HEK293 (cell line): ENCODE results near the gene RPRD1B.

Experiments used
- CTCF ChIA-PET: fragments of 350-600 bp; formaldehyde crosslinking; extraction: SDS; loops from one replicate; lab custom pipeline; 2021; ENCODE audit warnings: antibody characterized with exemption; lab: Yijun Ruan, JAX
- POLR2A ChIA-PET: fragments of 300-600 bp; formaldehyde crosslinking; extraction: SDS; loops from one replicate; lab custom pipeline; 2020; ENCODE audit warnings: antibody characterized with exemption, inconsistent platforms; lab: Yijun Ruan, JAX
- H3K27ac ChIP-seq: fragments of 200-500 bp; sonication (Bioruptor generic); 2 replicates; pipeline ENCODE4 v1.5.1; 2014; ENCODE audit warnings: low read depth, low read length, control low read depth, inconsistent platforms; ENCODE audit errors: extremely low read depth
- H3K36me3 ChIP-seq, 2 experiments: fragments of 200-500 bp in 1 of 2; sonication (Bioruptor generic) in 1 of 2; 1 replicate in 1 of 2; 2 replicates in 1 of 2; pipeline ENCODE4 v1.5.1; 2014 to 2017; ENCODE audit warnings: inconsistent platforms in 2 of 2, low read length in 2 of 2; ENCODE audit not compliant: control insufficient read depth in 2 of 2, insufficient read depth in 1 of 2
- H3K4me1 ChIP-seq: fragments of 200-500 bp; sonication (Bioruptor generic); 2 replicates; pipeline ENCODE4 v1.5.1; 2014; ENCODE audit warnings: mild to moderate bottlenecking, low read length, inconsistent platforms; ENCODE audit not compliant: control insufficient read depth, insufficient read depth
- H3K4me3 ChIP-seq: 2 replicates; pipeline ENCODE4 v1.5.1; 2011; ENCODE audit warnings: low read depth, mild to moderate bottlenecking, control low read depth, low read length, moderate library complexity
- H3K9me3 ChIP-seq: fragments of 200-500 bp; sonication (Bioruptor generic); 2 replicates; pipeline ENCODE4 v1.5.1; 2014; ENCODE audit warnings: low read depth, low read length, inconsistent platforms; ENCODE audit not compliant: control insufficient read depth, insufficient read depth
- ATF2 ChIP-seq: fragments of 450-650 bp; formaldehyde crosslinking; IDR thresholded peaks from 2 replicates; pipeline ENCODE4 v1.5.1; 2016; ENCODE audit warnings: missing biosample characterization, missing genetic modification characterization, low read depth
- BCL11A ChIP-seq: fragments of 450-650 bp; formaldehyde crosslinking; IDR thresholded peaks from 2 replicates; pipeline ENCODE4 v1.5.1; 2016; ENCODE audit warnings: low read depth, missing biosample characterization, missing genetic modification characterization
- MYNN ChIP-seq: fragments of 450-650 bp; formaldehyde crosslinking; IDR thresholded peaks from 2 replicates; pipeline ENCODE4 v1.5.1; 2016; ENCODE audit warnings: missing biosample characterization, missing genetic modification characterization, borderline replicate concordance
- OVOL3 ChIP-seq: fragments of 450-650 bp; formaldehyde crosslinking; IDR thresholded peaks from 2 replicates; pipeline ENCODE4 v1.5.1; 2016; ENCODE audit warnings: missing biosample characterization, missing genetic modification characterization
- PRDM6 ChIP-seq: fragments of 450-650 bp; formaldehyde crosslinking; IDR thresholded peaks from 2 replicates; pipeline ENCODE4 v1.5.1; 2017; ENCODE audit warnings: missing biosample characterization, missing genetic modification characterization
- WT1 ChIP-seq: fragments of 450-650 bp; formaldehyde crosslinking; IDR thresholded peaks from 2 replicates; pipeline ENCODE4 v1.5.1; 2016; ENCODE audit warnings: missing biosample characterization, missing genetic modification characterization
- ZBTB17 ChIP-seq: fragments of 450-650 bp; formaldehyde crosslinking; IDR thresholded peaks from 2 replicates; pipeline ENCODE4 v1.5.1; 2016; ENCODE audit warnings: missing biosample characterization, missing genetic modification characterization
- ZBTB21 ChIP-seq: fragments of 450-650 bp; formaldehyde crosslinking; IDR thresholded peaks from 2 replicates; pipeline ENCODE4 v1.5.1; 2017; ENCODE audit warnings: missing biosample characterization, missing genetic modification characterization
- ZBTB7A ChIP-seq: fragments of 450-650 bp; formaldehyde crosslinking; IDR thresholded peaks from 2 replicates; pipeline ENCODE4 v1.5.1; 2016; ENCODE audit warnings: low read depth, missing biosample characterization, missing genetic modification characterization
- ZFHX2 ChIP-seq: fragments of 450-650 bp; formaldehyde crosslinking; conservative IDR thresholded peaks from 2 replicates; pipeline ENCODE4 v1.5.1; 2016; ENCODE audit warnings: missing biosample characterization, missing genetic modification characterization
- ZNF221 ChIP-seq: fragments of 450-650 bp; formaldehyde crosslinking; IDR thresholded peaks from 2 replicates; pipeline ENCODE4 v1.5.1; 2017; ENCODE audit warnings: missing biosample characterization, missing genetic modification characterization, borderline replicate concordance
- ZNF394 ChIP-seq: fragments of 450-650 bp; formaldehyde crosslinking; IDR thresholded peaks from 2 replicates; pipeline ENCODE4 v1.5.1; 2016; ENCODE audit warnings: missing biosample characterization, missing genetic modification characterization, mild to moderate bottlenecking, moderate library complexity, borderline replicate concordance
- ZNF600 ChIP-seq: fragments of 450-650 bp; formaldehyde crosslinking; IDR thresholded peaks from 2 replicates; pipeline ENCODE4 v1.5.1; 2016; ENCODE audit warnings: missing biosample characterization, missing genetic modification characterization
- ZNF629 ChIP-seq: fragments of 450-650 bp; formaldehyde crosslinking; IDR thresholded peaks from 2 replicates; pipeline ENCODE4 v1.5.1; 2017; ENCODE audit warnings: missing biosample characterization, missing genetic modification characterization
- ZNF670 ChIP-seq: fragments of 450-650 bp; formaldehyde crosslinking; IDR thresholded peaks from 2 replicates; pipeline ENCODE4 v1.5.1; 2016; ENCODE audit warnings: missing biosample characterization, missing genetic modification characterization, low read depth
- TF ChIP-seq, protein P1 (sequence below): fragments of 450-650 bp; formaldehyde crosslinking; IDR thresholded peaks from 2 replicates; pipeline ENCODE4 v1.5.1; 2016; ENCODE audit warnings: missing biosample characterization, missing genetic modification characterization

RPRD1B gene

GRCh38 chr20:38091441-38092216 is 58.1 kb downstream of the RPRD1B start:
- TF ChIP-seq MYNN (tag by site-specific recombination) (no peak), ZNF670 (tag by site-specific recombination) (no peak), ZBTB17 (tag by site-specific recombination) (peak; percentile 57; the same call in 1 of the 2 replicates), ZNF629 (peak; percentile 37; the same call in 1 of the 2 replicates), ZNF600 (tag by site-specific recombination) (peak; percentile 51; the same call in 1 of the 2 replicates), WT1 (tag by site-specific recombination) (peak; percentile 88), ATF2 (tag by site-specific recombination) (peak; percentile 75), PRDM6 (tag by site-specific recombination) (peak; percentile 75), OVOL3 (tag by site-specific recombination) (no peak)
- TF ChIP-seq, protein P1, sequence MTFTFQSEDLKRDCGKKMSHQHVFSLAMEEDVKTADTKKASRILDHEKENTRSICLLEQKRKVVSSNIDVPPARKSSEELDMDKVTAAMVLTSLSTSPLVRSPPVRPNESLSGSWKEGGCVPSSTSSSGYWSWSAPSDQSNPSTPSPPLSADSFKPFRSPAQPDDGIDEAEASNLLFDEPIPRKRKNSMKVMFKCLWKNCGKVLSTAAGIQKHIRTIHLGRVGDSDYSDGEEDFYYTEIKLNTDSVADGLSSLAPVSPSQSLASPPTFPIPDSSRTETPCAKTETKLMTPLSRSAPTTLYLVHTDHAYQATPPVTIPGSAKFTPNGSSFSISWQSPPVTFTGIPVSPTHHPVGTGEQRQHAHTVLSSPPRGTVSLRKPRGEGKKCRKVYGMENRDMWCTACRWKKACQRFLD (tag by site-specific recombination), result no peak
- TF ChIP-seq, all 188 proteins: peak for 6
- no peak overlapping the region for H3K27ac ChIP-seq
- H3K4me3 ChIP-seq, result no peak overlapping the region
- ChIA-PET POLR2A (no interaction called here), CTCF (interaction anchor here (1.2 to 2.5 kb wide), 2 partner anchors 18 to 130 kb away, joined by 3 to 9 read pairs; no protein-coding TSS in a partner anchor)
- H3K4me1 ChIP-seq, result no peaks in the 10 kb centered on the region
- no peaks in the 10 kb centered on the region for H3K9me3 ChIP-seq
- peaks cover 0 to 48% of the 10 kb centered on the region in 2 experiments; a peak in 2 of 3 replicates for H3K36me3 ChIP-seq

GRCh38 chr20:38092260-38092857 is 58.8 kb downstream of the RPRD1B start:
- H3K27ac ChIP-seq, result no peak overlapping the region
- TF ChIP-seq BCL11A (tag by site-specific recombination), result no peak
- no peak for TF ChIP-seq ZBTB21
- TF ChIP-seq ZNF221 (tag by site-specific recombination), result no peak
- no peak for TF ChIP-seq ZNF394 (tag by site-specific recombination)
- TF ChIP-seq ZBTB7A (tag by site-specific recombination), result no peak
- no peak for TF ChIP-seq ZFHX2
- peaks cover 0 to 41% of the 10 kb centered on the region in 2 experiments; a peak in 1 of 3 replicates for H3K36me3 ChIP-seq
- ChIA-PET POLR2A (no interaction called here), CTCF (interaction anchor here (1.2 to 2.5 kb wide), 3 partner anchors 19 to 129 kb away, joined by 3 to 9 read pairs (median 7); no protein-coding TSS in a partner anchor)
- H3K4me3 ChIP-seq, result no peak overlapping the region
- H3K9me3 ChIP-seq, result no peaks in the 10 kb centered on the region
- H3K4me1 ChIP-seq, result no peaks in the 10 kb centered on the region
